Stimulated activated CD8-positive, alpha-beta memory T cell treated with anti-CD3 and anti-CD28 coated beads, Interleukin-15, amount 100 ng/mL, for 1 hour (primary cell): Measurements from ENCODE around the gene HAP1.
"Not testable (repeated sequence)": the region's sequence is repeated elsewhere in the genome, so short reads cannot be mapped to it uniquely, and the experiment has no call there.

Source experiments
- DNase-seq: peaks from one replicate; pipeline ENCODE4 v3.0.0-alpha.2; 2020; ENCODE audit warnings: low read depth

HAP1 gene

GRCh38 chr17:41734139-41734948 lies at the start of gene HAP1:
TSS of gene HAP1 (minus strand) at chr17:41734643. CDS start at chr17:41734634, 9 bp downstream.
- no peak for DNase-seq

GRCh38 chr17:41782142-41782541 lies 47.7 kb upstream of the HAP1 start:
- DNase-seq: no peak

GRCh38 chr17:41781404-41782110 lies 47.1 kb upstream of the HAP1 start:
- DNase-seq: no peak

GRCh38 chr17:41779954-41780353 lies 45.5 kb upstream of the HAP1 start:
- DNase-seq: no peak

- DNase-seq: no peak
Measured at GRCh38 chr17:41777574-41778188, 43.2 kb upstream of the HAP1 start.

- no peak for DNase-seq
Measured at GRCh38 chr17:41777157-41777573, 42.7 kb upstream of the HAP1 start.

GRCh38 chr17:41776262-41776900 lies 41.9 kb upstream of the HAP1 start:
- DNase-seq: not testable (repeated sequence)

GRCh38 chr17:41775394-41776226 lies 41.2 kb upstream of the HAP1 start:
- no peak for DNase-seq

GRCh38 chr17:41773731-41774193 lies 39.3 kb upstream of the HAP1 start:
- no peak for DNase-seq

GRCh38 chr17:41773190-41773588 lies 38.7 kb upstream of the HAP1 start:
- DNase-seq: no peak

GRCh38 chr17:41772586-41773189 lies 38.2 kb upstream of the HAP1 start:
- DNase-seq: no peak

- no peak for DNase-seq
Measured at GRCh38 chr17:41772218-41772585, 37.8 kb upstream of the HAP1 start.

- no peak for DNase-seq
Measured at GRCh38 chr17:41771389-41772206, 37.2 kb upstream of the HAP1 start.

GRCh38 chr17:41769985-41770384 lies 35.5 kb upstream of the HAP1 start:
- DNase-seq: no peak

GRCh38 chr17:41769346-41769862 lies 35.0 kb upstream of the HAP1 start:
- DNase-seq: no peak

GRCh38 chr17:41768682-41769288 lies 34.3 kb upstream of the HAP1 start:
- no peak for DNase-seq

GRCh38 chr17:41767324-41768042 lies 33.0 kb upstream of the HAP1 start:
- DNase-seq: no peak

- no peak for DNase-seq
Measured at GRCh38 chr17:41766135-41766534, 31.7 kb upstream of the HAP1 start.

GRCh38 chr17:41763327-41763726 lies 28.9 kb upstream of the HAP1 start:
- DNase-seq: no peak
